ENCODE measurements around the gene CDK5RAP2. TPM values are rescaled to one million over a fixed set of nuclear protein-coding genes. Genes with fewer than 3 reads are reported as not detected.

Gene CDK5RAP2
- total and polyA plus RNA-seq, 8 donors = 14.8 to 37.1 (median 21.7) TPM

DNA sequence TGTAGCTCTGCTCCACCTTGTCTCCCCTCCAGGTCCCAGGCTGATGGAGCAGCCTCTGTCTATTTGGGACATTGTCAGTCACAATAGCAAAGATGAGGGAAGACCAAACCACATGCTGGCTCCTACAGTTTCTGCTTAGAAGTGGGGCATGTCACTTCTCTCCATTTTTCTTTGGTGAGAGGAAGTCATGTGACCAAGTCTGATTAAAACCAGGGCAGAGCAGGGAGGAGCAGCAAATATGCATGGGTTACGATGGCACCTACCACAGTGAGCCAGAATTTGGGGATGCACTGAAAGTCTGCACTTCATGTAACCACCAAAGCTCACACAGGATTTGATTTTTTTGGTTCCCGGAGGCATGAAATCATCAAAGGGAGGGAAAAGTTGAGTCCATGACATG is 234.6 kb downstream of the CDK5RAP2 start:
- FAIRE-seq = no peak
- intact Hi-C loops (cut with DNase I) = no loop called here
- TF ChIP-seq, protein P1, sequence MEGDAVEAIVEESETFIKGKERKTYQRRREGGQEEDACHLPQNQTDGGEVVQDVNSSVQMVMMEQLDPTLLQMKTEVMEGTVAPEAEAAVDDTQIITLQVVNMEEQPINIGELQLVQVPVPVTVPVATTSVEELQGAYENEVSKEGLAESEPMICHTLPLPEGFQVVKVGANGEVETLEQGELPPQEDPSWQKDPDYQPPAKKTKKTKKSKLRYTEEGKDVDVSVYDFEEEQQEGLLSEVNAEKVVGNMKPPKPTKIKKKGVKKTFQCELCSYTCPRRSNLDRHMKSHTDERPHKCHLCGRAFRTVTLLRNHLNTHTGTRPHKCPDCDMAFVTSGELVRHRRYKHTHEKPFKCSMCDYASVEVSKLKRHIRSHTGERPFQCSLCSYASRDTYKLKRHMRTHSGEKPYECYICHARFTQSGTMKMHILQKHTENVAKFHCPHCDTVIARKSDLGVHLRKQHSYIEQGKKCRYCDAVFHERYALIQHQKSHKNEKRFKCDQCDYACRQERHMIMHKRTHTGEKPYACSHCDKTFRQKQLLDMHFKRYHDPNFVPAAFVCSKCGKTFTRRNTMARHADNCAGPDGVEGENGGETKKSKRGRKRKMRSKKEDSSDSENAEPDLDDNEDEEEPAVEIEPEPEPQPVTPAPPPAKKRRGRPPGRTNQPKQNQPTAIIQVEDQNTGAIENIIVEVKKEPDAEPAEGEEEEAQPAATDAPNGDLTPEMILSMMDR (IDR thresholded peaks at IDR 0.05) = no peak
- no peaks in the 10 kb centered on the region for H3K36me3 ChIP-seq
- H3K27ac ChIP-seq = no peak overlapping the region
- DNase-seq = no peak
- whole genome bisulfite sequencing, 2 donors = 71% methylated on average over 2 of the region's 2 CpGs
- ATAC-seq = no peak
- no peaks in the 10 kb centered on the region for H3K9me3 ChIP-seq
- H3K4me1 ChIP-seq = no peaks in the 10 kb centered on the region
- H3K4me3 ChIP-seq = no peak overlapping the region
- H3K27me3 ChIP-seq = no peaks in the 10 kb centered on the region

DNA sequence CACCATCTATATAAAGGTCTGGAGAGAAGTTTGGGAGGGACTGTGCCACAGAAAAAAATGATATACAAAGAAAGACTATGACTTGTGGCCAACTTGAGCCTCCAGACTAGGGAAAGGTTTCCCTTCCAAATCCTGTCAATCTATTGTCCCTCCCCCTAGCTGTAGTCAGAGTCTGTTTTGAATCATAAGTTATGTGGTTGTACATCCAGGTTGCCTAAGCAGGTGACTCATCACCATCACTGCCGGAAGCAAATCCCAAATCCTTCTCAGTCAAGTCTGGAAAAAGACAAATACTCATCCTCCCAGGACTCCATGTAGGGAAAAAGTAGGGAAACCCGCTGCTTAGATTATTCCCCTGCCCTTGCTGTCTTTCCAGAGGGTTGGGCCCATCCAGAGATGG is 235.7 kb downstream of the CDK5RAP2 start:
- no peak for ATAC-seq

DNA sequence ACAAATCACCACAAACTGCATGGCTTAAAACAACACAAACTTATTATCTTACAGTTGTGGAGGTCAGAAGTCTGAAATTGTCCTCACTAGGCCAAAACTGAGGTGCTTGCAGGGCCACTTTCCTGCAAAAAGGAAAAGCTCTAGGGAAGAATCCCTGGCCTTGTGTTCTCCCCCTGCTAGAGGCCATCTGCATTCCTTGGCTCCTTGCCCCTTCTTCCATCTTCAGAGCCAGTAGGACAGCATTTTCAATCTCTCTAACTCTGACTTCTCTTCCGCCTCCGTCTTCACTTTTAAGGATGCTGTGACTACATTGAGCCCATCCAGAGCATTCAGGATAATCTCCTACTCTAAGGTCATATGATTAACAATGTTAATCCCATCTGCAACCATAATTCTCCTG is 236.6 kb downstream of the CDK5RAP2 start:
- no peak for ATAC-seq
- no peak for DNase-seq
- no peak for FAIRE-seq
- no peaks in the 10 kb centered on the region for H3K9me3 ChIP-seq
- no peak overlapping the region for H3K4me3 ChIP-seq
- 89 to 93% methylated on average over 2 of the region's 2 CpGs for WGBS, 2 donors
- H3K27ac ChIP-seq = no peak overlapping the region
- TF ChIP-seq, protein P1 (IDR thresholded peaks at IDR 0.05) = no peak
- no peaks in the 10 kb centered on the region for H3K27me3 ChIP-seq
- no peaks in the 10 kb centered on the region for H3K36me3 ChIP-seq
- intact Hi-C loops (cut with DNase I) = no loop called here
- H3K4me1 ChIP-seq = no peaks in the 10 kb centered on the region

More for the DNA sequence above, 235.7 kb downstream of the CDK5RAP2 start:
- H3K27ac ChIP-seq = no peak overlapping the region
- no peak overlapping the region for H3K4me3 ChIP-seq
- TF ChIP-seq, protein P1 (IDR thresholded peaks at IDR 0.05) = no peak
- 84 to 89% methylated on average over 2 of the region's 2 CpGs for WGBS, 2 donors
- H3K27me3 ChIP-seq = no peaks in the 10 kb centered on the region
- no peaks in the 10 kb centered on the region for H3K9me3 ChIP-seq
- H3K36me3 ChIP-seq = no peaks in the 10 kb centered on the region
- no peak for FAIRE-seq
- no peaks in the 10 kb centered on the region for H3K4me1 ChIP-seq
- no peak for DNase-seq
- intact Hi-C loops (cut with DNase I) = no loop called here

Other genes starting within 250 kb of the CDK5RAP2 start
- 10 to 100 TPM in 1 of 6 donors, 1 to 10 TPM in 5; 3.0 to 11.0 (median 5.0) TPM for gene MEGF9, start 134.3 kb upstream of the CDK5RAP2 start, total RNA-seq
- 1 to 10 TPM; 1.7 to 5.4 TPM for gene MEGF9, start 134.3 kb upstream of the CDK5RAP2 start, polyA plus RNA-seq
- gene FBXW2, start 213.2 kb upstream of the CDK5RAP2 start, total RNA-seq = 10 to 100 TPM; 19.7 to 35.5 (median 22.8) TPM
- 1 to 10 TPM; 6.4 to 10.0 TPM for gene FBXW2, start 213.2 kb upstream of the CDK5RAP2 start, polyA plus RNA-seq